Measurements from ENCODE around the gene RIT2.

Gene RIT2

GRCh38 chr18:42953306-42953705 lies 162.2 kb downstream of the RIT2 start:
- TF ChIP-seq BACH2 (CRISPR knock-in tag; IDR thresholded peaks at IDR 0.05; ENCODE audit: borderline replicate concordance) (no peak), OSR1 (CRISPR knock-in tag; IDR thresholded peaks at IDR 0.05) (no peak), POU6F1 (CRISPR knock-in tag; IDR thresholded peaks at IDR 0.05; ENCODE audit: borderline replicate concordance, low read depth) (no peak), PPARA (CRISPR knock-in tag; IDR thresholded peaks at IDR 0.05; ENCODE audit: borderline replicate concordance) (no peak)
- ATAC-seq, result no peak

- TF ChIP-seq TCF4 (CRISPR knock-in tag; IDR thresholded peaks at IDR 0.05; ENCODE audit: borderline replicate concordance), result no peak
- TF ChIP-seq ESRRG (CRISPR knock-in tag; IDR thresholded peaks at IDR 0.05), result no peak
- no peak for TF ChIP-seq ZNF565 (CRISPR knock-in tag; conservative IDR thresholded peaks at IDR 0.05; ENCODE audit: low read depth)
- TF ChIP-seq BACH2 (CRISPR knock-in tag; IDR thresholded peaks at IDR 0.05; ENCODE audit: borderline replicate concordance), result no peak
- no peak for ATAC-seq
Observed at GRCh38 chr18:42950732-42951131, 164.8 kb downstream of the RIT2 start.

GRCh38 chr18:42948831-42949230 lies 166.7 kb downstream of the RIT2 start:
- no peak for TF ChIP-seq PATZ1 (CRISPR knock-in tag; IDR thresholded peaks at IDR 0.05; ENCODE audit: borderline replicate concordance)
- no peak for TF ChIP-seq SNAI2 (CRISPR knock-in tag; IDR thresholded peaks at IDR 0.05)
- TF ChIP-seq PPARA (CRISPR knock-in tag; IDR thresholded peaks at IDR 0.05; ENCODE audit: borderline replicate concordance), result no peak
- no peak for TF ChIP-seq CSDC2 (CRISPR knock-in tag; IDR thresholded peaks at IDR 0.05)
- TF ChIP-seq OSR1 (CRISPR knock-in tag; IDR thresholded peaks at IDR 0.05), result no peak
- no peak for TF ChIP-seq ZNF70 (CRISPR knock-in tag; IDR thresholded peaks at IDR 0.05)
- TF ChIP-seq ARNTL (CRISPR knock-in tag; IDR thresholded peaks at IDR 0.05; ENCODE audit: borderline replicate concordance, low read depth), result no peak
- no peak for TF ChIP-seq TOX (CRISPR knock-in tag; IDR thresholded peaks at IDR 0.05; ENCODE audit: borderline replicate concordance)
- TF ChIP-seq ESRRG (CRISPR knock-in tag; IDR thresholded peaks at IDR 0.05), result no peak
- ATAC-seq, result no peak

- ATAC-seq, result no peak
- TF ChIP-seq OSR1 (CRISPR knock-in tag; IDR thresholded peaks at IDR 0.05) (no peak), POU6F1 (CRISPR knock-in tag; IDR thresholded peaks at IDR 0.05; ENCODE audit: borderline replicate concordance, low read depth) (no peak), PATZ1 (CRISPR knock-in tag; IDR thresholded peaks at IDR 0.05; ENCODE audit: borderline replicate concordance) (no peak)
Observed at GRCh38 chr18:42941860-42942259, 173.6 kb downstream of the RIT2 start.

- TF ChIP-seq CREB5 (CRISPR knock-in tag; IDR thresholded peaks at IDR 0.05; ENCODE audit: low read depth) (no peak), ZNF70 (CRISPR knock-in tag; IDR thresholded peaks at IDR 0.05) (no peak), GLIS3 (CRISPR knock-in tag; IDR thresholded peaks at IDR 0.05) (no peak), PATZ1 (CRISPR knock-in tag; IDR thresholded peaks at IDR 0.05; ENCODE audit: borderline replicate concordance) (no peak), CSDC2 (CRISPR knock-in tag; IDR thresholded peaks at IDR 0.05) (no peak), RARB (CRISPR knock-in tag; IDR thresholded peaks at IDR 0.05) (no peak), OSR1 (CRISPR knock-in tag; IDR thresholded peaks at IDR 0.05) (no peak), ZC3H10 (CRISPR knock-in tag; IDR thresholded peaks at IDR 0.05) (no peak), ZFP3 (CRISPR knock-in tag; IDR thresholded peaks at IDR 0.05) (no peak), ZFP30 (CRISPR knock-in tag; IDR thresholded peaks at IDR 0.05) (no peak), ARNTL (CRISPR knock-in tag; IDR thresholded peaks at IDR 0.05; ENCODE audit: borderline replicate concordance, low read depth) (no peak), SNAI2 (CRISPR knock-in tag; IDR thresholded peaks at IDR 0.05) (no peak), BACH2 (CRISPR knock-in tag; IDR thresholded peaks at IDR 0.05; ENCODE audit: borderline replicate concordance) (no peak), ZNF8 (CRISPR knock-in tag; IDR thresholded peaks at IDR 0.05) (no peak), ISL1 (CRISPR knock-in tag; IDR thresholded peaks at IDR 0.05) (no peak), TOX (CRISPR knock-in tag; IDR thresholded peaks at IDR 0.05; ENCODE audit: borderline replicate concordance) (no peak), CSRNP3 (CRISPR knock-in tag; IDR thresholded peaks at IDR 0.05) (no peak)
- no peak for ATAC-seq
Observed at GRCh38 chr18:42941021-42941420, 174.5 kb downstream of the RIT2 start.

Data from SK-N-SH treated with all-trans-retinoic acid at 6 μM for 48 hours (cell line).